ENCODE results near the gene CAPS2. TPM values are rescaled to one million over a fixed set of nuclear protein-coding genes. Genes with fewer than 3 reads are reported as not detected.

CAPS2 gene
- total RNA-seq, 1 donor from 2014 or later, result 2.4 TPM

GRCh38 chr12:75345531-75345930, 15.4 kb upstream of the CAPS2 start:
- H3K4me3 Mint-ChIP-seq (ENCODE audit: unreplicated experiment), result no peak overlapping the region
- no peak overlapping the region for H3K27ac Mint-ChIP-seq (ENCODE audit: unreplicated experiment)
- no peak for TF ChIP-seq CTCF (IDR thresholded peaks at IDR 0.05)
- no peaks in the 10 kb centered on the region for H3K36me3 Mint-ChIP-seq (ENCODE audit: low read depth)
- no peaks in the 10 kb centered on the region for H3K4me1 Mint-ChIP-seq (ENCODE audit: low read depth)
- no peak for DNase-seq (ENCODE audit: low spot score)
- H3K27me3 Mint-ChIP-seq (ENCODE audit: low read depth), result no peaks in the 10 kb centered on the region
- no peaks in the 10 kb centered on the region for H3K9me3 Mint-ChIP-seq (ENCODE audit: low read depth)

- no peak for DNase-seq (ENCODE audit: low spot score)
- no peak overlapping the region for H3K27ac Mint-ChIP-seq (ENCODE audit: unreplicated experiment)
Observed at GRCh38 chr12:75341873-75342272, 11.7 kb upstream of the CAPS2 start.

GRCh38 chr12:75337905-75338304, 7.8 kb upstream of the CAPS2 start:
- DNase-seq (ENCODE audit: low spot score), result no peak
- no peaks in the 10 kb centered on the region for H3K27me3 Mint-ChIP-seq (ENCODE audit: low read depth)
- no peak overlapping the region for H3K27ac Mint-ChIP-seq (ENCODE audit: unreplicated experiment)
- H3K36me3 Mint-ChIP-seq (ENCODE audit: low read depth), result no peaks in the 10 kb centered on the region
- TF ChIP-seq CTCF (IDR thresholded peaks at IDR 0.05), result no peak
- no peaks in the 10 kb centered on the region for H3K9me3 Mint-ChIP-seq (ENCODE audit: low read depth)
- H3K4me3 Mint-ChIP-seq (ENCODE audit: unreplicated experiment), result no peak overlapping the region
- peaks cover 11% of the 10 kb centered on the region for H3K4me1 Mint-ChIP-seq (ENCODE audit: low read depth)

More at GRCh38 chr12:75341873-75342272, 11.7 kb upstream of the CAPS2 start:
- Mint-ChIP-seq H3K4me1 (ENCODE audit: low read depth) (no peaks in the 10 kb centered on the region), H3K9me3 (ENCODE audit: low read depth) (no peaks in the 10 kb centered on the region), H3K4me3 (ENCODE audit: unreplicated experiment) (no peak overlapping the region), H3K36me3 (ENCODE audit: low read depth) (no peaks in the 10 kb centered on the region), H3K27me3 (ENCODE audit: low read depth) (no peaks in the 10 kb centered on the region)
- TF ChIP-seq CTCF (IDR thresholded peaks at IDR 0.05), result no peak

- peak; percentile 96 for TF ChIP-seq CTCF (IDR thresholded peaks at IDR 0.05)
- Mint-ChIP-seq H3K4me3 (ENCODE audit: unreplicated experiment) (peak within 1 kb of the TSS; percentile 80), H3K4me1 (ENCODE audit: low read depth) (peaks cover 20% of the 10 kb centered on the region)
Observed at GRCh38 chr12:75334384-75335030, 4.4 kb upstream of the CAPS2 start, which contains the start of gene GLIPR1L1. Gene GLIPR1L1 (plus strand): TSS chr12:75334670. CDS start chr12:75334729, 59 bp downstream.

GRCh38 chr12:75327642-75328041, 2.5 kb downstream of the CAPS2 start:
- Mint-ChIP-seq H3K9me3 (ENCODE audit: low read depth) (no peaks in the 10 kb centered on the region), H3K36me3 (ENCODE audit: low read depth) (no peaks in the 10 kb centered on the region), H3K27me3 (ENCODE audit: low read depth) (no peaks in the 10 kb centered on the region), H3K27ac (ENCODE audit: unreplicated experiment) (no peak overlapping the region), H3K4me1 (ENCODE audit: low read depth) (peaks cover 12% of the 10 kb centered on the region), H3K4me3 (ENCODE audit: unreplicated experiment) (no peak overlapping the region)
- TF ChIP-seq CTCF (IDR thresholded peaks at IDR 0.05), result no peak
- DNase-seq (ENCODE audit: low spot score), result no peak

More at GRCh38 chr12:75334384-75335030, 4.4 kb upstream of the CAPS2 start, which contains the start of gene GLIPR1L1:
- DNase-seq (ENCODE audit: low spot score), result peak; percentile 73
- Mint-ChIP-seq H3K36me3 (ENCODE audit: low read depth) (no peaks in the 10 kb centered on the region), H3K27ac (ENCODE audit: unreplicated experiment) (peak within 1 kb of the TSS; percentile 76), H3K9me3 (ENCODE audit: low read depth) (no peaks in the 10 kb centered on the region), H3K27me3 (ENCODE audit: low read depth) (no peaks in the 10 kb centered on the region)

Data from chondrocyte (in vitro differentiated cells).